Stimulated activated naive B cell treated with anti-CD40 and anti-IgM and Interleukin-4, amounts not matched to agents 10 μg/mL and 1 μg/mL and 100 μg/mL, for 72 hours (primary cell): Measurements from ENCODE around the gene MYOC.
"Not testable (repeated sequence)": the region's sequence is repeated elsewhere in the genome, so short reads cannot be mapped to it uniquely, and the experiment has no call there.

Source experiments
- ATAC-seq, 2 donors: fragments of 150-1000 bp; cut with Tn5 transposase; replicated peaks; 2 replicates each; pipeline ENCODE4 v1.10.0; 2021; ENCODE audit warnings: moderate library complexity in 1 of 2
- DNase-seq: peaks from one replicate; pipeline ENCODE4 v3.0.0; 2021
- H3K27ac Mint-ChIP-seq: one replicate; pipeline ENCODE4 v1.8.0; 2022; ENCODE audit warnings: mild to moderate bottlenecking, mixed read lengths
- H3K27me3 Mint-ChIP-seq, 2 donors: one replicate each; pipeline ENCODE4 v1.8.0; 2022; ENCODE audit warnings: mixed read lengths in 2 of 2
- H3K36me3 Mint-ChIP-seq, 2 donors: one replicate each; pipeline ENCODE4 v1.8.0; 2022; ENCODE audit warnings: mixed read lengths in 2 of 2, mild to moderate bottlenecking in 1 of 2
- H3K4me1 Mint-ChIP-seq, 2 donors: one replicate each; pipeline ENCODE4 v1.8.0; 2022; ENCODE audit warnings: mixed read lengths in 2 of 2, mild to moderate bottlenecking in 1 of 2
- H3K4me3 Mint-ChIP-seq, 2 donors: one replicate each; pipeline ENCODE4 v1.8.0; 2022; ENCODE audit warnings: mild to moderate bottlenecking in 2 of 2, mixed read lengths in 2 of 2, moderate library complexity in 1 of 2
- H3K9me3 Mint-ChIP-seq, 2 donors: one replicate each; pipeline ENCODE4 v1.8.0; 2022; ENCODE audit warnings: mixed read lengths in 2 of 2, mild to moderate bottlenecking in 1 of 2

Gene MYOC

DNA sequence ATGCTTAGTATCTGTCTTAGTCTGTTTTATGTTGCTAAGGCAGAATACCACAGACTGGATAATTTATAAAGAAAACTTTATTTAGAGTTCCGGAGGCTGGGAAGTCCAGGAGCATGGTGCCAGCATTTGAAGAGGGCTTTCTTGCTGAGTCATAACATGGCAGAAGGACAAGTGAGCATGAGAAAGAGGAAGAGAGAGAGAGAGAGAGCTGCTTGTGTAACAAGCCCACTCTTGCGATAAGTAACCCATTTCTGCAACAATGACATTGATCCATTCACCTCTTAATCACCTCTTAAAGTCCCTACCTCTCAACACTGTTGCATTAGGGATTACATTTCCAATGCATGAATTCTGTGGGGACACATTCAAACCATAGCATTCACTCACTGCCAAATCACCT, 42.1 kb downstream of the MYOC start:
- H3K4me1 Mint-ChIP-seq = peaks cover 6 to 25% of the 10 kb centered on the region in 2 donors
- DNase-seq (no peak), ATAC-seq (peak; percentile 72 to 75)
- no peaks in the 10 kb centered on the region for H3K27me3 Mint-ChIP-seq
- H3K36me3 Mint-ChIP-seq = peaks cover 0 to 5% of the 10 kb centered on the region in 2 donors
- no peak overlapping the region for H3K4me3 Mint-ChIP-seq
- H3K9me3 Mint-ChIP-seq = peaks cover 4 to 5% of the 10 kb centered on the region in 2 donors
- no peak overlapping the region for H3K27ac Mint-ChIP-seq

DNA sequence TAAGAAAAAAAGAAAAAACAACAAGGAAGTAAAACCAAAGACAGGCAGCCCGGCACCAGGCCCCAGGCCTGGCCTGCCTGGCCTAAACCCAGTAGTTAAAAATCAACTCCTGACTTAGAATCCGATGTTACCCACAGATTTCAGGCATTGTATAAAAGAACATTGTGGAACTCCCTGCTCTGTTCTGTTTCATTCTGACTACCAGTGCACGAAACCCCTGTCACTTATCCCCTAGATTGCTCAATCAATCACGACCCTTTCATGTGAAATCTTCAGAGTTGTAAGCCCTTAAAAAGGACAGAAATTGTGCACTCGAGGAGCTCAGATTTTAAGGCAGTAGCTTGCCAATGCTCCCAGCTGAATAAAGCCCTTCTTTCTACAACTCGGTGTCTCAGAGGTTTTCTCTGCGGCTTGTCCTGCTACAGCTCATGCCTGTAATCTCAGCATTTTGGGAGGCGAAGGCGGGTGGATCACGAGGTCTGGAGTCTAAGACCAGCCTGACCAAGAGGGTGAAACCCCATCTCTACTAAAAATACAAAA, 46.0 kb downstream of the MYOC start:
- H3K4me3 Mint-ChIP-seq = no peak overlapping the region
- H3K4me1 Mint-ChIP-seq = peaks cover 6 to 25% of the 10 kb centered on the region in 2 donors
- peaks cover 4 to 5% of the 10 kb centered on the region in 2 donors for H3K9me3 Mint-ChIP-seq
- no peaks in the 10 kb centered on the region for H3K27me3 Mint-ChIP-seq
- DNase-seq (no peak), ATAC-seq (peak; percentile 45 to 66)
- H3K36me3 Mint-ChIP-seq = peaks cover 0 to 5% of the 10 kb centered on the region in 2 donors
- H3K27ac Mint-ChIP-seq = peak overlapping the region; percentile 74

DNA sequence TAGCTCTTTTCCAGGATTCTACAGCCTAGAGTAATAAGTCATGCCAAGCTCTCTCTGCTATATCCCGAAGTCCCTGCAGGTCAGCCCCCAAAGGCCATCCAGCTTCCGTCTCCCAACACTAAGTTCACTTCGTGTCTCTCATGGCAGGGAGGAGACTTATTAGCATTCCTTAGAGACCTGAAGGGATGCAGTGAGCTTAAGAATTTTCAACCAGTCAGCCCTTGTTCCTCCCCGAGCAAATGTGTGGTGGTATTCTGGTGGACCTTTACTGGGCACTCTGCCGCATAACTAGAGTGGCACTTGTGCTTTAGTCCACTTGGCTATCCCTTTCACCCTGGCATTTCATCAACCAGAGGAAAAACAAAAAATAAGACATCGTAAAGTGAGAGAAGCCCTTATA, 49.4 kb downstream of the MYOC start:
- not testable (repeated sequence) for H3K27me3 Mint-ChIP-seq, H3K9me3 Mint-ChIP-seq, H3K27ac Mint-ChIP-seq, H3K4me3 Mint-ChIP-seq, H3K36me3 Mint-ChIP-seq, ATAC-seq, DNase-seq
- H3K4me1 Mint-ChIP-seq = peaks cover 7 to 30% of the 10 kb centered on the region in 2 donors

DNA sequence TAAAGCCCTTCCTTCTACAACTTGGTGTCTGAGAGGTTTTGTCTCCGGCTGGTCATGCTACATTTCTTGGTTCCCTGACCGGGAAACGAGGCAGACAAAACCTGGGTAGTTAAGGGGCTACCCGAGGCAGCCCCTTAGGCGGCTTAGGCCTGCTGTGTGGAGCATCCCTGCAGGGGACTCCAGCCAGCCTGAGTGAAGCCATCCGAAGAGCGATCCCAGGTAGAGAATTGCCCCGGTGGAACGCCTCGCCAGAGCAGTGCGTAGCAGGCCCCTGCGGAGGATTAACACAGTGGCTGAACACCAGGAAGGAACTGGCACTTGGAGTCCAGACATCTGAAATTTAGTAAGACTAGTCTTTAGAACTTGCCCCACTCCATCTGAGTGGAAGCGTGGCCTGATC, 51.6 kb downstream of the MYOC start:
- Mint-ChIP-seq H3K4me3 (no peak overlapping the region), H3K27me3 (no peaks in the 10 kb centered on the region), H3K36me3 (peaks cover 19 to 21% of the 10 kb centered on the region in 2 donors), H3K27ac (peak overlapping the region; percentile 56), H3K9me3 (peaks cover 0 to 4% of the 10 kb centered on the region in 2 donors), H3K4me1 (peaks cover 5 to 21% of the 10 kb centered on the region in 2 donors)
- ATAC-seq (peak in 1 of 2 donors; percentile 16), DNase-seq (no peak)

DNA sequence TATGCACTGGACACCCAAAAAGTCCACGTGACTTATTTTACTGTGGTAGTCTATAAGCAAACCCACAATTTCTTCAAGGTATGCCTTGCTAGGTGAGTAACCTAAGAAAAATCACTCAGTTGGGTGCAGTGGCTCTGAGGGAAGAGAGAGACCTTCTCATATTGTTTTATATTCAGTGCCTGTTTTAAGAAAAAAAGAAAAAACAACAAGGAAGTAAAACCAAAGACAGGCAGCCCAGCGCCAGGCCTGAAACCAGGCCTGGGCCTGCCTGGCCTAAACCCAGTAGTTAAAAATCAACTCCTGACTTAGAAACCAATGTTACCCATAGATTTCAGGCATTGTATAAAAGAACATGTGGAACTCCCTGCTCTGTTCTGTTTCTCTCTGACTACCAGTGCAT, 52.2 kb downstream of the MYOC start:
- not testable (repeated sequence) for H3K27me3 Mint-ChIP-seq, DNase-seq, H3K4me3 Mint-ChIP-seq, H3K9me3 Mint-ChIP-seq
- peak overlapping the region; percentile 56 for H3K27ac Mint-ChIP-seq
- H3K36me3 Mint-ChIP-seq = peaks cover 19 to 21% of the 10 kb centered on the region in 2 donors
- peak; percentile 48 to 52 for ATAC-seq
- peaks cover 5 to 20% of the 10 kb centered on the region in 2 donors for H3K4me1 Mint-ChIP-seq

DNA sequence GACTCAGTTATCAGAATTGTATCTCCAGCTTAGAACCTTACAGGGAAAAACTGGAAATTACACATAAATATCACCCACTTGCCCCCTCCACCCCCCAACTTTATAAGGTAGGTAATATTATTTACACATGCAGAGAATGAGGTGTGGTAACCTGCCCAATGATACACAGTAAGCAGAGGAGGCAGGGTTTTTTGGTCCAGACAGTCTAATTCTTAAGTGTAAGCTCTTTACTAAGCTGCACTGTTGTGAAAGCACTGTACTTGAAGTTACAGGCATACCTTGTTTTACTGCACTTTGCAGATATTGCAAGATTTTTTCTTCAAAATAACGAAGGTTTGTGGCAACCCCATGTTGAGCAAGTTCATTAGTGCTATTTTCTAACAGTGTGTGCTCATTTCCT, 55.3 kb downstream of the MYOC start:
- peaks cover 5 to 20% of the 10 kb centered on the region in 2 donors for H3K4me1 Mint-ChIP-seq
- H3K27ac Mint-ChIP-seq = no peak overlapping the region
- no peak for ATAC-seq
- peaks cover 0 to 4% of the 10 kb centered on the region in 2 donors for H3K9me3 Mint-ChIP-seq
- no peaks in the 10 kb centered on the region for H3K27me3 Mint-ChIP-seq
- DNase-seq = no peak
- H3K4me3 Mint-ChIP-seq = no peak overlapping the region
- H3K36me3 Mint-ChIP-seq = peaks cover 26 to 29% of the 10 kb centered on the region in 2 donors

DNA sequence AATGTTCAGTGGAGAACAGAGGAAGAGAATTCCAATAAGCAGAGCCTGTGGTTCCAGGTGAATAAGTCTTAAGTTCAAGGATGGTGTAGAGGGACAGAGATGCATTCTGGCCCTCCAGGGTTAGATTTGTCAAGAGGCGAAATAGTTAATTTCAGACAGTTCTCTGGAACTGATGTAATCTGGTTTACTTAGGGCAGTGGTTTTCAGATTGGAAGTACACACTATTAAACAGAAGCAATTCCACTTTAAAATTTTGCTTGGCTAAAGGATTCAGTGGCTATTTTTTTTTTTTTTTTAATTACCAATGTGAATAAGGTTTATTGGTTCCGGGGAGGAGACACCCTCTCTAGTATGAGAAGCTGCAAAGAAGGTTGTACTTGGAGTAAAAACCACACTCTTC, 55.8 kb downstream of the MYOC start:
- DNase-seq = no peak
- peaks cover 5 to 20% of the 10 kb centered on the region in 2 donors for H3K4me1 Mint-ChIP-seq
- H3K4me3 Mint-ChIP-seq = no peak overlapping the region
- H3K27ac Mint-ChIP-seq = no peak overlapping the region
- ATAC-seq = no peak
- peaks cover 27 to 30% of the 10 kb centered on the region in 2 donors for H3K36me3 Mint-ChIP-seq
- H3K9me3 Mint-ChIP-seq = peaks cover 0 to 4% of the 10 kb centered on the region in 2 donors
- no peaks in the 10 kb centered on the region for H3K27me3 Mint-ChIP-seq

DNA sequence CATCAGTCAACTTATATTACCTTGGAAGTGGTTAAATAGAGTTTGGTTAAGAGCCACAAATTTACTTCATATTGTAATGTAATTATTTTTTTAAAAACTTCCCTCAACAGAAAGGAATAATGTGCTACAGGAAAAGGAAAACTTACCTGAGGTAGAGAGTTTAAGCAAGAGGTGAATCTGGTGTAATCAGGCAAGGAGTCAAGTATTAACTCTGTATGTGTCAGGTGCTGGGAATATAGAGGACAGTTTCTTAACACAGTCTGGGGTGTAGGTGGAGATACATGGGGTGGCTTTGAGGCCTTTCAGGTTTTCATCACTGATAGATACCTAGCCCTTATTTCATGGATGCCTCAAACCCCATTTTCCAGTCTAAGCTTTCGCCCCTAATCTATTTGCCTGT, 56.4 kb downstream of the MYOC start:
- H3K4me1 Mint-ChIP-seq = peaks cover 3 to 17% of the 10 kb centered on the region in 2 donors
- no peaks in the 10 kb centered on the region for H3K27me3 Mint-ChIP-seq
- no peak for DNase-seq
- peaks cover 0 to 3% of the 10 kb centered on the region in 2 donors for H3K9me3 Mint-ChIP-seq
- ATAC-seq = no peak
- no peak overlapping the region for H3K4me3 Mint-ChIP-seq
- peaks cover 32 to 35% of the 10 kb centered on the region in 2 donors for H3K36me3 Mint-ChIP-seq
- H3K27ac Mint-ChIP-seq = no peak overlapping the region

DNA sequence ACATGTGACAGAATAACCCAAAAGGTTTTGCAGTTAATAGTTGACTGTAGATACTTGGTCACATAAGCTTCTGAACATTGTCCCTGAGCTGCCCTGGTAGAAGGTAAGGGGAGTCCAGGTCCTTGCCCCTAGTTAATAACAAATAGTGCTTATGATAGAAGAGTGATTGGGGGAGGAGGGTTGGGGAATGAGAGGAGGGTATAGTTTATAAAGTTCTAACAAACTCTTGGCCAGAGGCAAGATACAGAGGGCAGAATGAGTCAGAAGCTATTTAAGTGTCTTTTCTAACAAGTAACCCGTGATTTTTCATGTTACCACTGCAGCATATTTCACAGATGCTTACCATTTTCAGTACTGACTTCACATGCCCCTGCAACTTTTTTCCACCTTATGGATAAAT, 57.2 kb downstream of the MYOC start:
- no peak overlapping the region for H3K27ac Mint-ChIP-seq

DNA sequence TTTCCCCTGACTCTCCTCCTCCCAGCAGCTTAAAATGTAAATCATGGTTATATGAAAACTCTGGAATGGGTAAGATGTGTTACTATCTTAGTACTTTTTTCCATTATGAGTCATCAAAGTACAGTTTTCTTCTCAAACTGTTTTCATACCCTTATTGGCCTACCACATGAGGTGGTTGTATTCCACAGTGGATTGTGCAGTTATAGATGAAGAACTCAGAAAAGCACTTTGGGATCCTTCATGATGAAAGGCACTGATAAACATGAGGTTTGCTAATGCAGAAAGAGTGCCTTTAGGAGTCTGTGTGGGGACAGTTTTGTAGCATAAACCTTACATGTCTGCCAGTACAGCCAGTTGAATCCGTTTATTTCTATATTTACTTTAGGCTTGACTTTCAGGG, 62.5 kb downstream of the MYOC start:
- H3K4me3 Mint-ChIP-seq = no peak overlapping the region

More for the DNA sequence above, 57.2 kb downstream of the MYOC start:
- Mint-ChIP-seq H3K4me3 (no peak overlapping the region), H3K4me1 (peaks cover 3 to 15% of the 10 kb centered on the region in 2 donors), H3K36me3 (peaks cover 35 to 37% of the 10 kb centered on the region in 2 donors), H3K9me3 (peaks cover 0 to 3% of the 10 kb centered on the region in 2 donors), H3K27me3 (no peaks in the 10 kb centered on the region)
- ATAC-seq (no peak), DNase-seq (no peak)

DNA sequence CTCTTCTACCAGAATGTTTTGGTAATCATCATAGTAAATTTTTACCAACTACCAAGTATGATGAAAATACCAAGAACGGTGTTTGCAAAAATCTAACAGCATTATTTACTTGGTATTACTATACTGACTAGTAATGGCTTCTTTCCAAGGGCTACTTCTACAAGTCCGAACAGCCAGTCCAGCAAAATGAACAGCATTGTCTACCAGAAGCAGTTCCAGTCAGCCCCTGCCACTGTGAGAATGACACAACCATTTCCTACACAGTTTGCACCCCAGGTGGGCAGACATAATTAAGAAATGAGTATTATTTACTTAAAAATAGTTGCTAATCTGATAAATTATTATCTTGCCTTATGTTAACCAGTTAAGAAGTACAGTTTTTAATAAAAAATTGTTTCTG, 64.3 kb downstream of the MYOC start:
- H3K4me1 Mint-ChIP-seq = peaks cover 3 to 13% of the 10 kb centered on the region in 2 donors
- ATAC-seq = no peak
- no peak for DNase-seq
- H3K4me3 Mint-ChIP-seq = no peak overlapping the region
- no peaks in the 10 kb centered on the region for H3K27me3 Mint-ChIP-seq
- H3K36me3 Mint-ChIP-seq = peaks cover 49 to 59% of the 10 kb centered on the region in 2 donors
- H3K27ac Mint-ChIP-seq = no peak overlapping the region
- H3K9me3 Mint-ChIP-seq = no peaks in the 10 kb centered on the region

More for the DNA sequence above, 62.5 kb downstream of the MYOC start:
- Mint-ChIP-seq H3K4me1 (peaks cover 3 to 13% of the 10 kb centered on the region in 2 donors), H3K36me3 (peaks cover 42 to 50% of the 10 kb centered on the region in 2 donors), H3K9me3 (no peaks in the 10 kb centered on the region), H3K27me3 (no peaks in the 10 kb centered on the region), H3K27ac (peak overlapping the region; percentile 65)
- DNase-seq (no peak), ATAC-seq (no peak)

DNA sequence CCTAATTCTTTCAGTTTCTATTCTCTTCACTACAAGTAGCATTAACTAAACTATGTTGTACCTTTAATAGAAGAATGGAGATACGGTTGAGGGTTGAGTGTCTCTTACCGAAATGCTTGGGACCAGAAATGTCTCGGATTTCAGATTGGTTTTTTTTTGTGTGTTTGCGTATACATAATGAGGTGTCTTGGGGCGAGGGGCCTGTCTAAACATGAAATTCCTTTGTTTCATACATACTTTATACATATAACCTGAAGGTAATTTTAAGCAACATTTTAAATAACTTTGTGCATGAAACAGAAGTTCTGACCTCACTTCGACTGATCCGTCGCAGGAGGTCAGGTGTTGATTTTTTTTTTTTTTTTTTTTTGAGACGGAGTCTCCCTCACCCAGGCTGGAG, 66.8 kb downstream of the MYOC start:
- DNase-seq (no peak), ATAC-seq (no peak)
- peaks cover 33 to 49% of the 10 kb centered on the region in 2 donors for H3K36me3 Mint-ChIP-seq
- H3K27me3 Mint-ChIP-seq = no peaks in the 10 kb centered on the region
- H3K4me1 Mint-ChIP-seq = peaks cover 6 to 13% of the 10 kb centered on the region in 2 donors
- H3K27ac Mint-ChIP-seq = no peak overlapping the region
- H3K9me3 Mint-ChIP-seq = no peaks in the 10 kb centered on the region
- H3K4me3 Mint-ChIP-seq = no peak overlapping the region
